Stimulated activated CD4-positive, alpha-beta T cell treated with anti-CD3 and anti-CD28 coated beads, Interleukin-1b, Interleukin-23, amount 100 ng/mL, for 4 hours (primary cell): ENCODE results near the gene GCK.

Experiments
- DNase-seq, 2 donors: peaks; one replicate each; pipeline ENCODE4 v3.0.0-alpha.2; 2020; ENCODE audit warnings: low read depth in 2 of 2

GCK gene

DNA sequence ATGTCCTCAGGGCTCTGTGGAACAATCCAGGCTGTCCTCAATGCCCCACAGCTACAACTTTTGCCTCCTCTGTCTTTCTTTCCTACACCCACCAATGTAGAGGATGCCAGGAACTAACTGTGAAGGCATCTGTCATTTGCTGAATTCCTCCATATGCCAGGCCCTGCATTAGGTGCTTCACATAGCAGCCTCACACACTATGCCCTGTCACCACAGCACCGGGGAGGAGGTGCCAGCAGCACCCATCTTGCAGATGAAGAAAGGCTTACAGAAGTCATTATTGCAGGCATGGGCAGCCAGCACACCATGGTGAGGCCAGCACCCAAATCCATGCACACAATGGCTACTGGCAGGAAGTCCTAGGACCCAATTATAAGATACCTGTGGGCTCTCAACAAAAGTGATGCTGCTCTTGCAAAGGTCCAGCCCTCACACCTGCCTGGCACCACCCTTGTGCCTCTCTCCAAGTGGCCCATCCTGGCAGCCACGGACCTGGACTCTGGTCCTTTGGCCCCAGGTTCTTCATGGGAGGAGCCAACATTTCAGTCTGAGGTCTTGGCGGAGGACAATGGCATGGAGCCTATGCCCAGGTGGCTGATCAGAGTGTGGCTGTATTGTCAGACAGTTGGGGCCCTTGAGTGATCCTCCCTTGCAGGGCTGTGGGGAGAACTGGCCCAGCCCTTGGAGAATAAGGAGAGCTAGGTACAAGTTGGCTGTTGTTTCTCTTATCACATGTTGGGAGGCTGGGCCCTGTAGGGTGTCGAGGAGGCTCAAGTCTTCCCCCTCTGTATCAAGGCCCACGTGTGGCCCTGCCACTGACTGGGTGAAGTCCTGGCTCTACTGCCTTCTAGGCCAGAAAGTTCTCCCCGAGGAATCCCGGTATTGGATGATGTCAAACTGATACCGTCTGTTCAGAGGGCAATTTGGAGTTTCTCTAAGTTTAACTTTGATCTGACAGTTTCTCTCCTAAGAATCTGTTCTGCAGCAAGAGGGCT is 33.8 kb downstream of the GCK start:
- no peak for DNase-seq

DNA sequence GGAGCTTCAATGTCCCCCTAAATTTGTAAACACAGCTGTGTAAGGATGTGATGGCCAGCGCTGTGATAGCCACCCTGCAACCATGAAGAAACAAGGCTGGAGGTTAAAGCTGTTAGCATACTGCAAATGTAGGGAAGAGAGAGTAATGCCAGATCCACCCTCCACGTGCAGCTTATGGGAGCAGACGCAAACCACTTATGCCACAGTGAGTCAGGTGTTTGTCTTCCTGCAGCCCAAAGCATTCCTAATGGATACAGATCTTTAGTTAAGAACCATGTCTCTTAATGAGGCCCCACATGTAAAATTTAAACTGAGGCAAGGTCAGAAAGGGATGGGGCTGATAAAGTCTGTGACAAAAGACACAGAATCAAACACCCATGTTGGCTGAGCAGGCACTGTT is 34.5 kb downstream of the GCK start:
- no peak for DNase-seq

DNA sequence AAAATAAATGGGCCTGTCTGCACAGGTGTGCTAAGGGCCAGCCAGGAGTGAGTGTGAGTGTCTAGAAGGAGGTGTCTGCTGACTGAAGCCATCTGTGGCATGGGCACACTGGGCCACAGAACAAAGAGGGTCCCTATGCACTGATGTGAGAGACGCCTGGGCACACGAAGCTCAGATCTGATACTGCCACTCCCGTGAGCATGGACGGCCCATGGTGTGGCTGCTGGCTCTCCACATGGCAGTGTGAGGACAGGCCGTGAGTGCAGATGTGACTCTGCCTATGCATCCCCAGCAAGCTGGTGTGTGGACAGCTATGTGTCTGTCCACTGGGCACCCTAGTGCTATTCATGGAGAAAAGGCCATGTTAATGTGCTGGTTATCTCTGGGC is 35.3 kb downstream of the GCK start:
- DNase-seq = no peak

DNA sequence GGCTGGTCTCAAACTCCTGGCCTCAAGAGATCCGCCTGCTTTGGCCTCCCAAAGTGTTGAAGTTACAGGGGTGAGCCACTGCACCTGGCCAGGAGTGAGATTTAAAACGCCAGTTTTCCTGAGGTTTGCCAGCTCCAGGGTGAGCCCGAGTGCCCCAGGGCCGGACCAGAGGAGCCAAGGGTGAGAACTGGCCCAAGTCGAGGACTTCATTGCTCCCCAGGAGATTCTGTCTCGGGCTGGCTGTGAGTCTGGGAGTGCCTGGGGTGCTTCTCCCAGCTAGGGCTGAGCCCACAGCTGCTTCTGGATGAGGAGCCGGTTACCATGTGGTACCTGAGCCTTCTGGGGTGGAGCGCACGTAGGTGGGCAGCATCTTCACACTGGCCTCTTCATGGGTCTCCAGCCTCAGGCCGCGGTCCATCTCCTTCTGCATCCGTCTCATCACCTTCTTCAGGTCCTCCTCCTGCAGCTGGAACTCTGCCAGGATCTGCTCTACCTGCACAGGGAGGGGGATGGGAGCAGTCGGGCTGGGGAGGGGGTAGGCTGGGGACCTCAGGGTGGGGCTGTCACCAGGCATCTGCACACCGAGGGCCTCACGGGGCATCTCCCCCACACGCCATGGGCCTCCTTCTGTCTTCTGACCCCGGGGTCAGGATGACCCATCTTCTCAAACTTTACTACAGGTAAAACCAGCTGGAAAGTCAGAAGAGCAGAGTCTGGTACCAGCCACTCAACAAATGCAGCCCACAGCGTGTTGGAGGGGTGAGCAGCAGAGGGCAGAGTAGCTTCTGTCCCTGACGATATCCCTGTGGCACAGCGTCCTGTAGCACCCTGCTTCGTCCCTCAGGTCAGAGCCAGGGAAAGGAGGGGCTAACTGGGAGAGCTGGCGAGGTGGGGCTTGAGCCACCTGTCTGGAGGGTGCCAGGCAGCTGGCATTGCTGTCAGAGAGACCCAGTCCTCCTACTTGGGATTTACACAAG is 36.0 kb downstream of the GCK start:
- DNase-seq = no peak

DNA sequence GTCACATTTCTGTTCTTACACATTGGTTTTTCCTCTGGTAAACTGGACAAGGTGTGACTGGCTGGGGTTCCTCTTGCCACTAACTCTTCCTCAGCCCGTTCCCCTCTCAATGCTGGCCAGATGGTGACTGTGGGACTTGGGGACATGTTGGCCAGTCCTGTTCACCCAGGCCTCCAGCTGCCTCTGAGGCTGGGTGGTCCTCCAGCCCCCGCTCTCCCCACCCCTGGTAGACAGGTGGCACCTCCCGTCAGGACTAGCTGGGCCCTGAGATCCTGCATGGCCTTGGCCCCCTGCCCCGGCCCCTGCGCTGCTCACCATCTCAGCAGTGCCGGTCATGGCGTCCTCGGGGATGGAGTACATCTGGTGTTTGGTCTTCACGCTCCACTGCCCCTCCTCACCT is 37.3 kb downstream of the GCK start:
- no peak for DNase-seq

DNA sequence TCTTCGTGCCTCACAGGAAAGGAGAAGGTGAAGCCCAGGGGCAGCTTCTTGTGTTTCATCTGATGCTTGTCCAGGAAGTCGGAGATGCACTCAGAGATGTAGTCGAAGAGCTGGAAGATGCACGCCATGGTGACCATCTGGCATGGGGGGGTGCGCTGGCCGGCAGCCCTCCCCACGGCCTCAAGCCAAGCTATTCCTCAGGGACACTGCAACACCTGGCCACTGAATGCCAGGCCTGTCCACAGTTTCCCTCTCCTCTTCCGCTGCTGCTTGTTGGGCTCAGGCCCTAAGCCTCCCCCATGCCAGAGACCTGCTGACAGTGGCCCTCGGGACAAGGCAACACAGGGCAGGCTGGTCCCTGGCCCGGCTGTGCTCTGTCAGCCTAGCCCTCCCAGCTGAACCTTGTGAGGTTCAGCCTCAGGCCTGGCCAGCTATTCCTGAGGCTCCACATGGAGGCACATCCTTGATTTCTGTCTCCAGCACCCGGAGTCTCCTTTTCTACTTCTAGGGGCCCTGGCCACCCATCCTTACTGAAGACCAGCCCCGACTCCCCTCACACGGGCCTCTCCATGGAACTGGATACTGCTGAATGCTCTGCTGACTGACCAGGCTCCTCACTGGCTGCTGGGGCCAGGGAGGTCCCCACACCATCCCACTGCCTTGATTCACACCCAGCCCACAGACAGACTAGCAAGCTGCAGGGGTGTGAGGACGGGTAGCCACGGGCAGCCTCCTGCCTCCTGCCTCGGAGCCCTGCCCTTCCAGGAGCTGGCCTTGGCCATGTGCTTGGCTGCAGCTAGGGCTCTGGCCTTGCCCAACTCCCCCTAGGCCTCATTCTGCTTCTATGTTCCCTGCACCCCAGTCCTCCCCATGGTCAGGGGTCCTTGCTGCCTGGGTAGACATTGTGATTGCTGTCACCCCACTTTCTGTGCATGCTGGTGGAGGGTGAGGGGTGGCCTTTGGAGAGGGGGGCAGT is 38.0 kb downstream of the GCK start:
- DNase-seq = no peak

DNA sequence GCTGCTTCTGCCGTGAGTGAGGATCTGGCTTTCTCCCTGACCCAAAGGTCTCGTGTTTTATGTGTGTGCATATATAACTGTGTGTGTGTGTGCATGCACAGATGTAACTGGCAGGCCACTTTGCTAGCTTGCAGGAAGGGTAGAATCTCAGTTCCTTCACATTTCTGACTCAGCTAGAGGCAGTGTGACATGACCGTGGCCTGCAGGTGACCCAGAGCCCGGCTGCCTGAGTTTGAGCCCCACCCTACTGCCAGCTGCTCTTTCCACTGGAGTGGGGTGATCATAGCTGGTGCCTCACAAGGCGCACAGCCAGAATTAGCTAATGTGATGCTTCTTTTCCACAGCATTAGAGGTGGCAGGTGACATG is 38.8 kb downstream of the GCK start:
- DNase-seq = no peak

DNA sequence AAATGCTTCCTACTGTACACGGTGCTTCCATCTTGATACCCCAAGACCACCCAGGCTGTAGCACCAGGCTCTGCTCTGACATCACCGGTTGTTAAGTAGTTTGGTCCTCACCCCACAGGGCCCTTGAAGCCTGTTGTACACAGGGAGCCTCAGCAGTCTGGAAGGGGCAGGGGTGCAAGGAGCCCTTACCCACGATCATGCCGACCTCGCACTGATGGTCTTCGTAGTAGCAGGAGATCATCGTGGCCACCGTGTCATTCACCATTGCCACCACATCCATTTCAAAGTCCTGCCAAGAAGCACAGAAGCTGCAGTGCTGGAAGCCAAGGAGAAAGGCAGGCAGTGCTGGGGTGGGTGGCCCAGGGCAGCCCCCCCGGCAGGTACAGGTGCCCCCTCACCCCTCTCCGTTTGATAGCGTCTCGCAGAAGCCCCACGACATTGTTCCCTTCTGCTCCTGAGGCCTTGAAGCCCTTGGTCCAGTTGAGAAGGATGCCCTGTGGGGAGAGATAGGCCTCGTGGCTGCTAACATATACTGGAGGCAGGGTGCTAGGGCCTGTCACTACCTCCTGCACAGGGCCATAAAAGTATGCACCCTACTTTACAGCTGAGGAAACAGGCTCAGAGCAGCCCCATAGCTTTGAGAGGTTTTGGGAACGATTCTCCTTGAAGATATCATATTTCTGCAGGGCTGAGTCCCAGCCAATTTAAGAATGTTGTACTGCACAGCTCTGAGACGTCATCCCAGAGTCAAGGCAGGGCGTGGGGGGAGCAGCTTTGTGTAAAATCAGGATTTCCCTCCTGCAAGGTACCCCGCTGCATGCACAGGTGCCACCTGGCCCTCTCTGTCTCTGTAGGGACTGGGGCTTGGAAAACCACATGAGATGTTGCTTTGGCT is 39.4 kb downstream of the GCK start:
- DNase-seq = no peak

DNA sequence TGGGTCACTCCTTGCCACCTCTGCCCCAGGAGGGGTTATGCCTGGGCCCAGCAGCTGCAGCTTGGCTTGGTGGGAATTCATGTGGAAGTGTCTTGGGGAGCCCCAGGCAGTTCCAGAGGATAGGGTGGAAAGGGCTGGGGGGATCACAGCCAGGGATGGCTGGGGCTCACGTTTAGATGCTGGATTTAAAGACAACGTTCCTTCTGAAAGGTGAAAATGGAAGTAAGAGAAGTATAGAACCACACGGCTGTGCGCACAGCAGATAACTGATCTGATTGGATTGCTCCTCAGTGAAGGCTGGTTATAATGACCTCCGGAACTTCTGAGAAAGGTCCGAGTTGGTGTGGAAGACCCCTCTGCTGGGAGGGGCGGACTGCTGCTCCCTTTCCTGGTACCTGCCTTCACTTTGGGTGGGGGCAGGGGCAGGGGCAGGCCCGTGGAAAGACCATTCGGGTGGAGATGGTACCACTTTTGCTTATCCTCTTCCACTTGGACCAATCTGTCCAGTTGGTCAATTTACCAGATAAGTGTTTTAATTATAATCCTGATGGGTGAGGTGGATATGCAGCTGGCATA is 40.2 kb downstream of the GCK start:
- DNase-seq = no peak

DNA sequence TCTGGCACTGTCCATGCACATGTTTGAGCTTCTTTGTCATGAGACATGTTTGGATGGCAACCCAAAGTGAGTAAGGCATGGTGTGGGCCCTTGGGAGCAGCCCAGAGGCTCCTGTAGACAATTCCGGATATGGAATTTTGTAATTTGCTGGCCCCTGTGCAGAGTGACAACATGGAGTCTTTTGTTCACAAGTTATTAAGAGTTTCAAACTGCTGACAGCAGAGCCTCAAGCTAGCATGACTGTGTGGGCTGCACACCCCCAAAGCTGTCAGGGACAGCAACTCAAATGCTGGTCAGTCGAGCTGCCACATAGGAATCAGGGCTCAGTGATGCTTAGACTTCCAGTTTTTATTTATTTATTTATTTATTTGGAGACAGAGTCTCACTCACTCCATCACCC is 41.1 kb downstream of the GCK start:
- DNase-seq = no peak

DNA sequence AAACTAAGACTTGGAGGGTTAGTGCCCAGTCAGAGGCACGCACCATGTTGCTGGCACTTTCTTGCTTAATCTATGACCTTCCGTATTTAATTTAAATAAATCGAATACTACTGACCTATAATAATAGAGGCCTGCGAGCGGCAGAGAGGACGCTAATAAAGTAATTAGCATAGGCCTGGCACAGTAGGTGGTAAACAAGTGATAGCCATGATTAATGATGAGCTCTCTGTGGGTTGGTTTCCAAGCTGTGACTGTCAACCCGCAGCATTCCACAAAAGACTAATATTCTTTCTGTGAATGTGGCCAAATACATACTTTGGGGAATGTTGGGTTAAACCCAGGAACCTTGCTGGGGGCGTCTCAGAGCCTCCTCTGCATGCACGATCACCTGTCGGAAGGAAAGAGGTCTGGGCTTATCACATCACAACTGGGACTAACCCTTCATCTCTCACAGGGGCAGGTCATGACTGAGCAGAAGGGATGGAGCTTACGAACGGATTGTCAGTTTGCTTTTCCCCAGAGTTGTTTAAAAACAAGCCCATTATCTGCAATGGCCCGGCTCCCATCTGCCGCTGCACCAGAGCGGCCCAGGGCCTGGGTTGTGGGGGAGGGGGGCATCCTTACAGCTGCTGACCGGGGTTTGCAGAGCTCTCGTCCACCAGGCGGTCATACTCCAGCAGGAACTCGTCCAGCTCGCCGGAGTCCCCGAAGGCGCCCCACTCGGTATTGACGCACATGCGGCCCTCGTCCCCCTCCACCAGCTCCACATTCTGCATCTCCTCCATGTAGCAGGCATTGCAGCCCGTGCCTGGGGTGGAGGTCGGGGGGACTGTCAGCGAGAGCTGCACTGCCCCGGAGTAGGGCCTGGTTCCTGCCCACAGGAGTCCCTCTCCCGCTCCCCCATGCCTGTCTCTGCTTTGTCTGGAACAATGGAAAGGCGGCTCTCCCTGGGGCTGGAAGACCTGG is 41.9 kb downstream of the GCK start:
- no peak for DNase-seq

DNA sequence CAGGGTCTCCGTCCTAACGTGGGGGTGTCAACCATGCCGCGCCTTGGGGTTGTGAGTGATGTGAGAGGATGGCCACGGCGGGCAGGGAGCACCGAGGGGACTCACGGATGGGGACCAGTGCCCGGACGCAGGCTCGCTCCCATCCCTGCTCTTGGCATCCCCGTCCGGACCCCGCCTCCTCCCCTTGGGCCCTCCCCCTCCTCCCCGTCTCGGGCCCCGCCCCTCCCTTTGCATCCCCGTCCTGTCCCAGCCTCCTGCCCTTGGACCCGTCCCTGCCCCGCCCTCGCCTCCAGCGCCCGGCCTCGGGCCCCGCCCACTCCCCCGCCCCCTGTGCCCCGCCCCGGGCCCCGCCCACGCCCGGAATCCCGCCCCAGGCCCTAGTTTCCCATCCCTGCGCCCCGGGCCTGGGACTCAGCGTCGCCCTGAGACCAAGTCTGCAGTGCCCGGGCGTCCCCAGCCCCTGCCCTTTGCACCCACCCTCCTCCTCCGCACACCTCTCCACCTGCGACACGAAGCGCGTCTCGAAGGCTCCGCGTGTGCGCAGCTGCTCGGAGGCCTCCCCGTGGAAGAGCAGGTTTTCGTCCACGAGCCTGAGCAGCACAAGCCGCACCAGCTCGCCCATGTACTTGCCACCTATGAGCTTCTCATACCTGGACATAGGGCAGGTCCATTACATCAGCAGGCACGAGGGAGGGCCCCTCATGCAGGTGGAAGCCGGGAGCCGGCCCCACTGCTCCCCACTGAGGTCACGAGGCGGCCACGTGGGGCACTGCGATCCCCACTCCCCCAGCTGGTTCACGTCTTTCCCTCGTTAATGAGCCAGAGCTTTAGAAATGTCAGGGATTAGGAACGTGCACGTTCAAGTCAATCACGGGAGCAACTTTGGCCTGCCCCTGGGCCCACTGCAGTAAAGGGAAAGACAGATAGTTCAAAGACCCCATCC is 43.0 kb downstream of the GCK start:
- peak; percentile 62 to 69 for DNase-seq

DNA sequence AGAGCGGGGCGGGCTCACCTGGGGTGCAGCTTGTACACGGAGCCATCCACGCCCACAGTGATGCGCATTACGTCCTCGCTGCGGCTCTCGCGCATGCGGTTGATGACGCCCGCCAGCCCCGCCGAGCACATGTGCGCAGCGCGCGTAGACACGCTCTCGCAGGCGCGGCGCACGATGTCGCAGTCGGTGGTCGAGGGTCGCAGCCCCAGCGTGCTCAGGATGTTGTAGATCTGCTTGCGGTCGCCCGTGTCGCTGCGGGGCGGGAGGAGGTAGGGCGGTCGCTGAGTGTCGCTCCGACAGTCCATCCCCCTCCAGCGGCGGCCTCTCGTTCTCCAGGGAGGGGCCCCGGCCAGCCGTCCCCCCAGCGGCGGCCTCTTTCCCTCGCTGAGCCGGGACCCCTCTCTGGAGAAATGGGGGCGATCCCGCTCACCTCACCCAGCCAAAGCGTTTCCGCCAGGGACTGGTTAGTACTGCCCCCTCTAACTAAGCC is 43.7 kb downstream of the GCK start:
- peak; percentile 50 to 55 for DNase-seq

DNA sequence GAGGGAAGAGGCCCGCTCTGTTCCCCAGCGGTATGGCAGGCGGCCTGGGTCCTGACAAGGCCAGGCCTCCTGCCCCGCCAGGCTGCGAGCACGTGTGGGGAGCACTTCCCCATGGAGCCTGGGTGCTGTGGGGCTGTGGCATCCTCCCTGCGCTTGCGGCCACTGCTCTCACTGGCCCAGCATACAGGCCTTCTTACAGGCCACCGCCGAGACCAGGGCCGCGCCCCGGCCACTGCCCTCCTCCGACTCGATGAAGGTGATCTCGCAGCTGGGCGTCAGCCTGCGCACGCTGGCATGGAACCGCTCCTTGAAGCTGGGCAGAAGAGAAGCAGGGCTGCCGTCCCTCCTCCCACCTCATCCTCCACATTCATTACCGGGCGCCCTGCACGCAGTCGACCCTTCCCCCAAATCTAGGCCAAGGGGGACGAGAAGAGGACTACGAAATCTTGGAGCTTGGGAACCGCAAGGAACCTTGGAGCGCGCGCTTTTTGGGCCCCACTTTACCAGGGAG is 44.2 kb downstream of the GCK start:
- no peak for DNase-seq

DNA sequence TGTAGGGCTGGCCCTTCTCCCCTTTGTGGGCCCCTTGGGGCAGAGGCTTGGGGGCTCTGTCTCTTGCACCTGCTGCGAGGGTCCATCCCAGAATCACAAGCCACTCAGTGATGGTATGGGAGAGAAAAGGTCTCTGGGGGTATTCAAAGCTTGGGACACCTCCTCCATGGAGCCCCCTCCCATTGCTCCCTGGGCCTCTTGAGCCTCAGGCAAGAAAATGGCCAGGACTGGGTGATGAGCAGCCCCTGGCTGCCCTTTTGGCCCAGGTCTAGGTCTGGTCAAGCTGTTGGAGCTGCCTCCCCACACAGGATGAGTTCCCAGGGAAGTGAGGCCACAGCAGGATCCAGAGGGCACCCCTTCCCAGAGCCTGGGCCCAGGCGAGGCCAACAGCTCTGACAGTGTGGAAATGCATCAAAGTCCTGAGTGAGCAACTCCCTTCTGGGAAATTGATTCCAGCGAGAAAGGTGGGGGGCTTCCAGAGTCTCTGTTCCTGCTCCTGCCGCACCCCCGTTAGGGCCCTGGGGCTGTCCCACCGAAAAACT is 44.7 kb downstream of the GCK start:
- no peak for DNase-seq

DNA sequence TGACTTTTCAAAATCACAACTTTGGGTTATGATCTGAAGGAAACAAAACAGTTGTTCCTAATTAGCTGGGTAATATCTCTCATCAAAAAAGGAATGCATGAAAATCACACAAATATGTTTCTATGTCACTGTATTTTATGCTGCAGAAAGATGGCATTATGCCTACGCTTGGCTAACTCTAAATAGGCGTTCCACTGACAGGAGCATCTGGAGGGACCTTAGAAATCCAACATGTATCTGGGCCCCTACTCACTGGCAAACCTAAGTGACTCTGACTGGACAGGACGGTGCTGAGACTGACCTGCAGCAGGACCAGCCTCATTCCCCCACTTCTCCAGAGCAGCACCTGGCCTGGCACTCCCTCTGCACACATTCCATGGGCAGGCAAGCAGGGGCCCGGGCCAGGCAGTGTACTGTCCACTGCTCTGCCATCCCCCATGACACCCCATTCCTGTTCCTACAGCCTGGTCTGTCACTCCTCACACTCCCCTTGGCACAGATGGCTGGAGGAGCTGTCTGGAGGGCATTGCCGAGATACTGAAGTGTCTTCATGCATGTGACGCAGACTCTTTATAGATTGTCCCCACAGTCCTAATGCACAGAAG is 45.5 kb downstream of the GCK start:
- DNase-seq = no peak

DNA sequence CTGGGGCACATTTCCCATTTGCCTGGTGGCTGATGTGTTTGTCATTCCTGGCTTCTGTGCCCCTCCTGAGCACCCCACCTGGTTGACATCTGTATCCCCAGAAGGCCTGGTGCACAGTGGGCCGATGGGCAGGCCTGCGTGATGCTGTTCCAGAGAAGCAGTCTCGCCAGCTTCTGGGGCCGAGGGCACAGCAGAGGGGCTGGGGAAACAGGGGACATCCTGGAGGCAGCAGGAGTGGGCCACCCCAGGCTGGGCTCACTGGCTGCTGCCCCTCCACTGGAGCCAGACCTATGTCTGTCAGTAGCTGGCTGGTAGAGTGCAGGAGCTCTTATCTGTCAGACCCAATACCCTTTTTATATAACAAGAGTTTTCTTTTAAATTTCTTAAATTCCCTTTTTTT is 47.2 kb downstream of the GCK start:
- no peak for DNase-seq
